ACC112 (cell line): ENCODE results near the gene OR14I1.

ENCODE experiments used
- H2AFZ ChIP-seq: fragments of 200-600 bp; sonication (generic); one replicate; pipeline ENCODE4 v1.6.0; 2017; ENCODE audit warnings: antibody characterized with exemption, low read length; ENCODE audit not compliant: unreplicated experiment
- H3K27ac ChIP-seq: fragments of 200-600 bp; sonication (generic); 2 replicates; pipeline ENCODE4 v1.5.1; 2014; ENCODE audit warnings: low read depth, mild to moderate bottlenecking, antibody characterized with exemption, low read length, moderate library complexity
- H3K27me3 ChIP-seq: fragments of 200-600 bp; sonication (generic); 2 replicates; pipeline ENCODE4 v1.6.1; 2014; ENCODE audit warnings: mild to moderate bottlenecking, antibody characterized with exemption, low read length, moderate library complexity, mixed read lengths; ENCODE audit not compliant: insufficient read depth
- H3K36me3 ChIP-seq: fragments of 200-600 bp; sonication (generic); 2 replicates; pipeline ENCODE4 v1.6.1; 2016; ENCODE audit warnings: mild to moderate bottlenecking, antibody characterized with exemption, low read length, moderate library complexity, mixed read lengths; ENCODE audit not compliant: insufficient read depth
- H3K4me1 ChIP-seq: fragments of 200-600 bp; sonication (generic); one replicate; pipeline ENCODE4 v1.6.1; 2016; ENCODE audit warnings: low read length, mixed read lengths; ENCODE audit not compliant: insufficient read depth, unreplicated experiment, control insufficient read depth
- H3K4me3 ChIP-seq: fragments of 200-600 bp; sonication (generic); 2 replicates; pipeline ENCODE4 v1.5.1; 2014; ENCODE audit warnings: mild to moderate bottlenecking, low read depth, low read length
- H3K79me2 ChIP-seq: fragments of 200-600 bp; sonication (generic); one replicate; pipeline ENCODE4 v1.6.0; 2016; ENCODE audit warnings: low read length; ENCODE audit not compliant: control insufficient read depth, unreplicated experiment, insufficient read depth

OR14I1 gene

DNA sequence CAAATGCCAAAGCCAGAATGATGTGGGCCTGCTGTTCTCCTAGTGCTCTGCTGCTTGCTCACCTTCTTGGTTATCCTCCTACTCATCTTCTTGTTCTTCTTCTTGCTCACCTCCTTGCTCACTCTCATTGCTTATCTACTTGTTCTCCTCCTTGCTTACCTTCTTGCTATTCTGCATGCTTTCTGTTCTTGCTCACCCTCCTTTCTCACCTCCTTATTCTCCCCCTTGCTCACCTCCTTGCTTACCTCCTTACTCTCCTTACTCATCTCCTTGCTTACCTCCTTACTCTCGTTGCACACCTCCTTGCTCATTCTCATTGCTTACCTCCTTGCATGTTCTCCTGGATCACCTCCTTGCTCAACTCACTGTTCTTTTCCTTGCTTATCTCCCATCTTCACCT, at the start of gene OR14I1:
Gene OR14I1 (minus strand): TSS at position 53 of the 400 bp plus-strand sequence.
- no peak within 1 kb of the TSS for H2AFZ ChIP-seq
- H3K4me1 ChIP-seq = no peaks in the 10 kb centered on the region
- no peak within 1 kb of the TSS for H3K27ac ChIP-seq
- no peaks in the 10 kb centered on the region for H3K79me2 ChIP-seq
- H3K4me3 ChIP-seq = no peak within 1 kb of the TSS
- no peaks in the 10 kb centered on the region for H3K27me3 ChIP-seq
- H3K36me3 ChIP-seq = no peaks in the 10 kb centered on the region

DNA sequence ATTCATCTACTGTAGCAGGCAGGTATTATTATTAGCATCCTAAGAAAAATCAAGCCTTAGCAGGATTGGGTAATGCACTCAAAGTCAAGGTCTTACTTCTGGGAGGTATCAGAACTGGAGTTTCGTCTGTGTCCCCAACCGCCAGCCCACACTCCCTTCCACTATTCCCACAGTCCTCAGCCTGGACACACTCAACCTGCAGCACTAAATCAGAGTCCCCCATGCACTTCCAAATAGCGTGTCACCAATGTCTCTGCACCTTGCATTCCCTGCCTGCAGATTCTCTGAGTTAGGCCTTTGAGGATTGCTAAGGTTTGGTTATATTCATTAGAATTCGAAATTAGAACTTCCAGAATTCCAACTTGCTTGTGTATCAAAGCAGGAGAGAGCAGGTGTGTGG, 49.1 kb upstream of the OR14I1 start:
- H3K4me3 ChIP-seq = no peak overlapping the region
- H3K4me1 ChIP-seq = no peaks in the 10 kb centered on the region
- no peaks in the 10 kb centered on the region for H3K27me3 ChIP-seq
- H3K27ac ChIP-seq = no peak overlapping the region
- no peaks in the 10 kb centered on the region for H3K36me3 ChIP-seq
- H2AFZ ChIP-seq = no peak overlapping the region
- H3K79me2 ChIP-seq = no peaks in the 10 kb centered on the region

DNA sequence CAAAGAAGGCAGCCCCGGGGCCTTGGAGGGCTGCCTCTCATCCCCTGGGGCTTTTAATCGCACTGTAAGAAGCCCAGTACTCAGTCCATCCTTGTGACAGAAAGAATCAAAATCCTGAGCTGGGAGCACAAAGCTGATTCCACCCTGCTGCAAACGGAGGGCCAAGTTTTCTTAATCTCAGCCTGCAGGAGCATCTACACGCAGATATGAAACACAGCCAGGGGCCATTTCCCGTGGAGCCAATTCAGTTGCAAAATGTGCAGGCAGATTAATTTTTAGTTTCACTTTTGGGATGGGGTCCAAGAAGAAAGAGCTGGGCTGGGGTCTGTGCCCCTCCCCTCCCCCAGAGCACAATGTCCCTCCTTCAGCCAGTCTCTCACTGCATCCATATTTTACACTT, 48.6 kb upstream of the OR14I1 start:
- H2AFZ ChIP-seq = no peak overlapping the region
- no peaks in the 10 kb centered on the region for H3K27me3 ChIP-seq
- no peak overlapping the region for H3K4me3 ChIP-seq
- no peaks in the 10 kb centered on the region for H3K4me1 ChIP-seq
- no peaks in the 10 kb centered on the region for H3K36me3 ChIP-seq
- no peaks in the 10 kb centered on the region for H3K79me2 ChIP-seq
- H3K27ac ChIP-seq = no peak overlapping the region

DNA sequence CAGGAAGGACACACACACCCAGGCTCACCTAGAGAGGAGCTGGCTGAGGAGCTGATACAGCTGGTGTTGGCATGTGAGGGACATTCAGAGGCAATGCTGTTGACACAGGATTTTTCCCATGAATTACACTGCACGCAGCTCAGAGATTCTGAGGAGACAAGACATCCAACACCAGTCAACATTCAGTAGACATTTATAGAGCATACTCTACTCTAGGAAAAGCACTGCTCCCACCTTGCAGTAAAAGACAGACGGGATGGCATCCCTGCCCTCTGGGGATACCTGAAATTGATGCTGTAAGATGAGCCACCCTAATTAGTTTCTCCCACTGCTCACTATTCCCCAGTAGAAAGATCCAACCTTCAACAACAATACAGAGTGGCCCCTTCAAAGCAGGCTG, 47.9 kb upstream of the OR14I1 start:
- no peak overlapping the region for H2AFZ ChIP-seq
- H3K4me1 ChIP-seq = no peaks in the 10 kb centered on the region

DNA sequence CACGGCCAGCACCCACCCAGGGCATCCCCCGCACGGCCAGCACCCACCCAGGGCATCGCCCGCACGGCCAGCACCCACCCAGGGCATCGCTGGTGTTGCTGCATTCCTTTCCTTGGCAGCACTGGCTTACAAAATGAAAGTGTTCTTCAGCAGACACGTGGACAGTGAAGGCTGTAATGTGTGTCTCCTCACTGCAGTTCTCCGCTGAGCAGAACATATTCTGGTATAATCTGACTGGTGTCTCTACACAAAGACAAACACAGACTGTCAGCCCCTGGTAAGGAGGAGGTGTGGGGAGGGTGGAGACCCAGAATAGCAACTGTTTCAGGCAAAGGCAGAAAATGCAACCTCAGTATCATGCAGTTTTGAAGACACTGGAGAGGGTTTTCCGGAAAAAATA, 45.6 kb upstream of the OR14I1 start:
- Histone ChIP-seq H3K79me2 (no peaks in the 10 kb centered on the region), H3K36me3 (no peaks in the 10 kb centered on the region), H3K4me3 (no peak overlapping the region), H3K27ac (no peak overlapping the region), H2AFZ (no peak overlapping the region), H3K27me3 (no peaks in the 10 kb centered on the region), H3K4me1 (no peaks in the 10 kb centered on the region)

More for the DNA sequence above, 47.9 kb upstream of the OR14I1 start:
- no peaks in the 10 kb centered on the region for H3K79me2 ChIP-seq
- H3K4me3 ChIP-seq = no peak overlapping the region
- no peaks in the 10 kb centered on the region for H3K27me3 ChIP-seq
- no peak overlapping the region for H3K27ac ChIP-seq
- no peaks in the 10 kb centered on the region for H3K36me3 ChIP-seq

DNA sequence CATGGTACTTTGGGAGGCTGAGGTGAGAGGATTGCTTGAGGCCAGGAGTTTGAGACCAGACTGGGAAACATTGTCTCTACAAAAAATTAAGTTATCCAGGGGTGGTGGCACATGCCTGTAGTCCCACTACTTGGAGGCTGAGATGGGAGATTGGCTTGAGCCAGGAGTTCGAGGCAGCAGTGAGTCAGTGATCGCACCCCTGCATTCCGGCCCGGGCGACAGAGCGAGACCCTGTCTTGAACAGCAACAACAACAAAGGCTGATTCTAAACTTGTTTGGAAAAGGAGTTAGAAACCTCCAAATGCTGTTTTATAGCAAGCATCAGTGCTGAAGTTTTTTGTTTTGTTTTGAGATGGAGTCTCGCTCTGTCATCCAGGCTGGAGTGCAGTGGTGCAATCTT, 38.3 kb upstream of the OR14I1 start:
- no peaks in the 10 kb centered on the region for H3K36me3 ChIP-seq
- no peaks in the 10 kb centered on the region for H3K27me3 ChIP-seq
- no peaks in the 10 kb centered on the region for H3K79me2 ChIP-seq
- no peak overlapping the region for H3K27ac ChIP-seq
- H3K4me3 ChIP-seq = no peak overlapping the region
- H2AFZ ChIP-seq = no peak overlapping the region
- no peaks in the 10 kb centered on the region for H3K4me1 ChIP-seq

DNA sequence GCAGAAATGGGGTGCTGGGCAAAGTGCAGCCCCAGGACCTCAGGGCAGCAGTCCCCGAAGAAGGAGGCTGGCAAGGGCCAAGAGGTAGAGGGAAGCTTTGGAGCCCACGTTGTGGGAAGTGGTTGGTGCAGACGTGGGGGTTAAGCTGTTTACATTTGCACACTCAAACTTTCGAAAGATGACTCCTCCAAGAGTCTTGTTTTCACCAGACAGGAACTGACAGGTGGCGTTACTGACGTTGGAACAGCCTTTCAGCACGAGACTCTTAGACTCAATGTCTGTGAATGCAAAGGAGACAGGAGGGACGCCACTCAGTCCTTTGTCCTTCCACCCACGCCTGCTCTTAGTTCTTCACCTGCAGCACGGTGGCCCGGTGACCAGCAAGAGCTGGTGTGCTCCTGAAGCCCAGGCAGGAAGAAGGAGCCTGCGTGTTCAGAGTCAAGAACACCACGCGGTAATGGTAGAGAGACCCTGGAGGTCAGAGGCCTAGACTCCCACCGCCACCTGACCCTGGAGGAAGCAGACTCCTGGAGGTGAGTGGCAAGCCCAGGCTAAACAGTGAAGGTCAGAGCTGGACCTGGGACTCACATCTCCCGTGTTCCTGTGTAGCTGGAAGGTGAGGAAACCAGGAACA, 37.1 kb upstream of the OR14I1 start:
- no peak overlapping the region for H3K27ac ChIP-seq
- no peak overlapping the region for H2AFZ ChIP-seq
- H3K36me3 ChIP-seq = no peaks in the 10 kb centered on the region
- H3K4me1 ChIP-seq = no peaks in the 10 kb centered on the region
- no peaks in the 10 kb centered on the region for H3K27me3 ChIP-seq
- H3K79me2 ChIP-seq = no peaks in the 10 kb centered on the region
- no peak overlapping the region for H3K4me3 ChIP-seq

DNA sequence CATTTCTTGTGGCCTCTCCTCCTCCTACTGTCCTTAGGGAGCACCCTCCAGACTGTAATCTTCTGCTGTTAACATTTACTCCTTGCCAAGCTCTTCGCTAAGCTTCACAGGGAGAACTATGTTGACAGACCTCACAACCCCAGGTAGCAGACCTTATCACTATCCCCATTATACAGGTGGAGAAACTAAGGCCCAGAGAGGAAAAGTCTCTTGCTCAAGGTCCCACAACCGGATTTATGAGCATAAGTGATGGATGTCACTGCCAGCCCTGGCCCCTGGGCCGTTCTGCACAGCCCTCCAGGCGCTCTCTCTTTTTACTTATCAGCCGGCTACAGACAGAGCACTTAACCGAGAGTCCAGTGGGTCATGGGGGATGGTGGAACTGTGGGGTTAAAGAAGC, 34.9 kb upstream of the OR14I1 start:
- H2AFZ ChIP-seq = no peak overlapping the region
- no peaks in the 10 kb centered on the region for H3K79me2 ChIP-seq
- no peak overlapping the region for H3K27ac ChIP-seq
- H3K27me3 ChIP-seq = no peaks in the 10 kb centered on the region
- no peaks in the 10 kb centered on the region for H3K4me1 ChIP-seq
- no peaks in the 10 kb centered on the region for H3K36me3 ChIP-seq
- no peak overlapping the region for H3K4me3 ChIP-seq

DNA sequence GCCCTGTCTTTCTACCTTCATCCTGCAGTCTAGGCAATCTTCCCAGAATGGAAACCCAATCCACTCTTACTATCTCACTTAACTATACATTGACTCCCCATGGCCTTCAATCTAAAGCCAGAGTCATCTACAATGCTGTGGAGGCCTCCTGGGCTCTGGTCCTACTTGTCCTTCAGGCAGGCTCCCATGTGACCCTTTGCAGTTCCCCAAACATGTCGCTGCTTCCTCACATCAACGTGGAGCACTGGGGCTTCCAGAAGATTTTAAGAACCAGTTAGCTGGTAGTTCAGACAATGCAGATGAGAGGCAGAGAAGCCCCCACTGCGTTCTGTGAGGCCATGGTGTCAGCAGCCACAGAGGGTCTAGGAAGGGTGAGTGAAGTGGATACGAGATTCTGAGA, 34.4 kb upstream of the OR14I1 start:
- no peak overlapping the region for H3K27ac ChIP-seq
- H3K27me3 ChIP-seq = no peaks in the 10 kb centered on the region
- no peaks in the 10 kb centered on the region for H3K4me1 ChIP-seq
- no peaks in the 10 kb centered on the region for H3K36me3 ChIP-seq
- H3K4me3 ChIP-seq = no peak overlapping the region
- H2AFZ ChIP-seq = no peak overlapping the region
- H3K79me2 ChIP-seq = no peaks in the 10 kb centered on the region

DNA sequence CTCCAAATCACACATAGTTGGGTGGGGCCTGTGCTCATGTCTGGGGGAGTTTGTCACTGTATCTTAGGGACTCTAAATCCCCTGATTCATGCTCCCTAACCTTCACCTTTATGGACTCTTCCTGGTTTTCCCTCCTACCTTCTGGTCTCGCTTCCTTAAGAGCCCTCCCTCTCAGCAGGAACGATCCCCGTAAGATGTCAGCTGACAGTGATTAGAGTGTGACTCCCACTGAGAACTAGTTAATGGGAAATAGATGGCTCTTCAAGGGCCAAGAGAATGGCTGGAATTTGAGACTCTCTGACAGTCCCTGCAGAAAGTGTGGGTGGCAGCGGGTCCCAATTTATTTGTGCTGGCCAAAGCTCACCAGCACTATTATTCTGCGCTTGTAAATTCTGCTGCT, 31.0 kb upstream of the OR14I1 start:
- H3K4me1 ChIP-seq = no peaks in the 10 kb centered on the region
- H3K79me2 ChIP-seq = no peaks in the 10 kb centered on the region
- H2AFZ ChIP-seq = no peak overlapping the region
- H3K27ac ChIP-seq = no peak overlapping the region
- H3K4me3 ChIP-seq = no peak overlapping the region
- H3K36me3 ChIP-seq = no peaks in the 10 kb centered on the region
- no peaks in the 10 kb centered on the region for H3K27me3 ChIP-seq

DNA sequence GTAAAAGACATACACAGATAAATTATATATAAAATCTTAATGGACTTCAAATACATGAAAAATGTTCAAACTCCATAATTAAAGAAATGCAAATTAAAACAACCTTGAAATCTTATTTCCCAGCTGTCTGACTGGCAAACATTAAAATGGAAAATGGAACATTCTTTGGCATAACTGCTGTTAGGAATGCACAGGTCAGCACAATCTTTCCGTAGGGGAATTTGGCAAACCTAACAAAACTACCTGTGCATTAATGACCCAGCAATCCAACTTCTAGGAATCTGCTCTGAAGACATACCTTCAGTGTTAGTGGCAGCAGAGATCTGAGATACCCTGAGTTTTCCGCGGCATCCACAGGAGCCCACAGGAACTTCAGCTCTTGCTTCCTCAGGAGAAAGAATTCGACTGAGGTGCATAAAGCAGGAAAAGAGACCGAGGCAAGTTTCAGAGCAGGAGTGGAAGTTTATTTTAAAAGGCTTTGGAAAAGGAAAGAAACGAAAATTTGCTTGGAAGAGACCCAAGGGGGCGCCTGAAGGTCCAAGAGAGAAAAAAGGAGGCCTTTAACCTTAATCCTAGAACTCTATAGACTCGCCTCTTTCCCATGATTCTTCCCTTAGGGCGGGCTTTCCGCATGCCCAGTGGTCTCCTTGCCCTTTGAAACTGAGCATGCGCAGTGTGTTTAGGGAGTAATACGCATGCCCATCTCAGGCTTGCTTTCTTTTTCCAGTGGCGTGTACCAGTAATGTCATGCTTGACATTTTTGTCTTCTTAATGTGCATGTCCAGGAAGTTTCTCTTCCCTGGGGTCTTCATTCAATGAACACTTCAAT, 28.2 kb upstream of the OR14I1 start:
- Histone ChIP-seq H2AFZ (no peak overlapping the region), H3K27me3 (no peaks in the 10 kb centered on the region), H3K4me1 (no peaks in the 10 kb centered on the region), H3K4me3 (no peak overlapping the region), H3K36me3 (no peaks in the 10 kb centered on the region), H3K79me2 (no peaks in the 10 kb centered on the region), H3K27ac (no peak overlapping the region)
